Bronchial epithelial cell (primary cell): ENCODE data around the gene ADCY7. TPM values are rescaled to one million over a fixed set of nuclear protein-coding genes. Genes with fewer than 3 reads are reported as not detected.
A peak's percentile ranks its signal among the peaks of the same experiment; 100 is the strongest.

Experiments used
- DNase-seq: peaks from one replicate; pipeline ENCODE4 v3.0.0-alpha.2; 2010; ENCODE audit warnings: low read depth
- FAIRE-seq: peaks from 2 replicates; lab custom pipeline; 2011; peaks lifted over from hg19 to GRCh38; lab: Jason Lieb, UNC
- H3K27me3 ChIP-seq: 2 replicates; pipeline ENCODE4 v1.5.1; 2011; ENCODE audit warnings: low read length; ENCODE audit not compliant: control insufficient read depth, insufficient read depth
- H3K36me3 ChIP-seq: 2 replicates; pipeline ENCODE4 v1.5.1; 2011; ENCODE audit warnings: low read length; ENCODE audit not compliant: control insufficient read depth, insufficient read depth
- H3K4me3 ChIP-seq: 2 replicates; pipeline ENCODE4 v1.5.1; 2011; ENCODE audit warnings: mild to moderate bottlenecking, low read depth, low read length, control low read depth
- total RNA-seq: library from RNA; depleted of rRNA; stranded (reverse); fragments of >200 nt; gene quantifications from 2 replicates; pipeline ENCODE4 v1.2.1, GENCODE V29; 2014
- TF ChIP-seq, protein P1 (sequence below): IDR thresholded peaks from 2 replicates; pipeline ENCODE4 v1.5.1; 2011; ENCODE audit warnings: mild to moderate bottlenecking, moderate library complexity, low read length, control low read depth, inconsistent platforms; ENCODE audit not compliant: insufficient read depth, severe bottlenecking

ADCY7 gene
- total RNA-seq, 1 donor from 2014 or later: 29.2 TPM

DNA sequence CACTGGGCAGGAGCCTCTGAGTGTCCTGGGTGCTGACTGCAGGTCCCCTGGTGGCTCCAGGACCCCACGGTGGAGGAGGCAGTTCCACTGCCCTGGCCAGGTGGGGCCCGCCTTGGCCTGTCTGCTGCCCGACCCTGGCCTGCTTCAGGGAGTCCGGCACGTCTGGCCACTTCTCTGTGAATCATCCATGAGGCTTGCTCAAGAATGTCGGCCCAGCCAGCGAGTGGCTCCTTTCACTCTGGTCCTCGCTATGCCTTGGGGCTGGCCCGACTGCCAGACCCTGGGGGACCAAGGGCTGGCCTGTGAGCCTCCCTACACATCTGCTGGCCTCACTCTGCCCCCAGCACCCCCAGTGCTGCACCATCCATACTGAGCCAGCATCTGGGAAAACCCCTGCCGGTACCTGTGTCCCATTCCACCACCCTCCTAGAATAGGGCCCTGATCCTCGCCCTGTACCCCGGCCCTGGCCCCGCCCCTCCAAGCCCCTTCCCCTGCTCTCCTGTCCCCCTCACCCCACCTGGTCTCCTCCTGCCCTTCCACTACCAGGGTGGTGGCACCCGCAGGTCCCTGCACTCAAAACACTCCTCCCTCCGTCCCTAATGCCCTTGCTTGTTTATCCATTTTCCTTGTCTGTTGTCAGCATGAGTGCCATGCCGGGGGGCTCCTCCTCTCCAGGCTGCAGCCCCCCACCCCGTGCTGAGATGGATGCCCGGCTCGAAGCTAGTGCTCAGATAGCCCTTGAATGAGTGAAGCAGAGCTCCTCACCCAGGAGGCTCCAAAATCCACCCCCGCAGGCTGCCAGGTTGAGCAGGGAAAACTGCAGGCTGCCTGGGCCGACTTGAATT, 35.5 kb downstream of the ADCY7 start:
- no peaks in the 10 kb centered on the region for H3K27me3 ChIP-seq
- H3K36me3 ChIP-seq: peaks cover 3% of the 10 kb centered on the region
- TF ChIP-seq, protein P1, sequence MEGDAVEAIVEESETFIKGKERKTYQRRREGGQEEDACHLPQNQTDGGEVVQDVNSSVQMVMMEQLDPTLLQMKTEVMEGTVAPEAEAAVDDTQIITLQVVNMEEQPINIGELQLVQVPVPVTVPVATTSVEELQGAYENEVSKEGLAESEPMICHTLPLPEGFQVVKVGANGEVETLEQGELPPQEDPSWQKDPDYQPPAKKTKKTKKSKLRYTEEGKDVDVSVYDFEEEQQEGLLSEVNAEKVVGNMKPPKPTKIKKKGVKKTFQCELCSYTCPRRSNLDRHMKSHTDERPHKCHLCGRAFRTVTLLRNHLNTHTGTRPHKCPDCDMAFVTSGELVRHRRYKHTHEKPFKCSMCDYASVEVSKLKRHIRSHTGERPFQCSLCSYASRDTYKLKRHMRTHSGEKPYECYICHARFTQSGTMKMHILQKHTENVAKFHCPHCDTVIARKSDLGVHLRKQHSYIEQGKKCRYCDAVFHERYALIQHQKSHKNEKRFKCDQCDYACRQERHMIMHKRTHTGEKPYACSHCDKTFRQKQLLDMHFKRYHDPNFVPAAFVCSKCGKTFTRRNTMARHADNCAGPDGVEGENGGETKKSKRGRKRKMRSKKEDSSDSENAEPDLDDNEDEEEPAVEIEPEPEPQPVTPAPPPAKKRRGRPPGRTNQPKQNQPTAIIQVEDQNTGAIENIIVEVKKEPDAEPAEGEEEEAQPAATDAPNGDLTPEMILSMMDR: no peak
- FAIRE-seq (no peak), DNase-seq (peak; percentile 56)
- H3K4me3 ChIP-seq: no peak overlapping the region

DNA sequence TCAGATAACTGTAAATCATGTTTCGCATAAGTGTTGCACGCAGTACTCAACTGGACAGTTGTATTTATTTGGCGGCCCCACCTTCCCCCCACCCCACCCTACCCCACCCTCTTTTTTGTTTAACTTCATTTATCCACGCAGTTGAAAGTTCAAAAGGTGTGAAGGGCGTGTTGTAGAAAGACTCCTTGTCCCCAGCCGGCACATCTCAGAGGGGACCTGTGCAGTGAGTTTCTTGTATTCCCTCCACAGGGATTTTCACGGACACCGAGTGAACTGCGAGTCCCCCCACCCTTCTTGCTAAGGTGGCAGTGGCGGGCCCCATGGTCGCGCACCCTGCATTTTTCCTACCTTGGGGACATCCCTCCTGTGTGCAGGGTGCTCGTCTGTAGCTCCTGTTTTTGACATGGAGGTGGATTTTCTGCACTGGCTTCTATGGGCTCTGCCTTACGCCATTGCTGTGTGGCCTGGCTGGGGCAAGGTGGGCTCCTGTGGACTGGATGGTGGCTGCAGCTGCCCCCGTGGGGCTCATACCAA, 36.2 kb downstream of the ADCY7 start:
- FAIRE-seq: no peak
- H3K4me3 ChIP-seq: no peak overlapping the region
- peaks cover 3% of the 10 kb centered on the region for H3K36me3 ChIP-seq
- H3K27me3 ChIP-seq: no peaks in the 10 kb centered on the region
- no peak for DNase-seq
- TF ChIP-seq, protein P1: no peak

DNA sequence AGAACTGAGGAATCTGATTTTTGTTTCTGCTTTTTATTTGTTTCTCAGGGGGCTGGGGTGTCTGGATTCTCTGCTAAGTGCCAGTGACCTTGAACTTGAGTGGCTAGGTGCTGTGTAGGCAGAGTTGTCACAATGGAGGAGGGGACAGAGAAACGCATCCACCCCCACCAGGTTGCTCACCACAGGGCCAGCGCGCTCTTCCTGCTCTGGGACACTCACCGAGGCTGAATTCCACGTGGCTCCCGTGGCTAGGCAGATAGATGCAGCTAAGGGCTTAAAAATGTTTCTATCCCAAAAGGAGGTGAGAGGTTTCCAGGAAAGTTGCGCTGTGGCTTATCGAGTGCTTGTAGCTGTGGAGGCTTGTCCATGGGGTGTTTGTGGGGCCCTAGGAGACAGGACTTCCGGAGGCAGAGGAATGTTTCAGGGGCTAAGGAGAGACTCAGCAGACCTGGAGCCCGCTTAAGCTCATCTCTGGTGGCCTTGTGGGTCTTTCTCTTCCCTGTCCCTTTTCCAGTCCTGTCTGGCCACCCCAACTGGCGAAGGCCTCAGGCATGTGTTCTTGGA, 36.8 kb downstream of the ADCY7 start:
- no peak for FAIRE-seq
- Histone ChIP-seq H3K27me3 (no peaks in the 10 kb centered on the region), H3K36me3 (peaks cover 3% of the 10 kb centered on the region), H3K4me3 (no peak overlapping the region)
- no peak for DNase-seq
- TF ChIP-seq, protein P1: no peak

DNA sequence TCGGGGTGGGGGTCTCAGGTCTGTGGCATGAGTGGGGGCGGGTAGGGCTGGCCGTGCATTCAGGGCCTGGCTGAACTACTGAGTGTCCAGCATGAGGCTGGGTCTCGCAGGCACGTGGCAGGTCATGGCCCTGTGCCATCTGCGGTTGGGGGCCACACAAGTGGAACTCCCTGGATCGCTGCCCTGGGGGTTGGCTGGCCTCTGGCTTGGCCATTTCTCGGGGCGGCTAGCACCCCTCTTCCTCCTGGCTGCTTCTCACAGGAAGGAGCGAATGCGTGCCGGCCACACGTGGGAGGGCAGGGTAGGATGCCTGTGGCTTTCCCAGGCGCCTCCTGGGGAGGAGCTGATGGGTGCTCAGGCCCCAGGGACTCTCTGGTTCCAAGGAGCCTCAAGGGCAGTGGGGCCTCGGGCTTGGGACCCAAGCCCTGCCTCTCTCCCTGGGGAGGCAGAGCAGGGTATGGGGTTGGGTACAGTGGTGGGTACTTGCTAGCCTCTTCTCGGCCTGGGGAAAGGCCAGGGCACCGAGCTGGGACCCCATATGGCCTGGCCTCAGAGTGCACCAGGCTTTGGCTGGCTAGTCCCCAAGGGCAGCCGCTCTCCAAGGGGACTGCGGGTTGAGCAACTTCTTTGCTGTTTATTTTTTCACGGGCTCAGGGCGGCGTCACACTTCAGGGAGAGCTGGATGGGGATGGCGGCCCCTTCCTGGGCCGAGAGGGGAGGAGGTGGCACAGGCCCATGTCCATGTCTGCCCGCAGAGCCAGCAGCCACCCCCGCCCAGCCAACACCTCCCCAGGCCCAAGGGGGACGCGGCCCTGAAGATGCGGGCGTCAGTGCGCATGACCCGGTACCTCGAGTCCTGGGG, 37.5 kb downstream of the ADCY7 start:
- no peak for DNase-seq
- no peak for FAIRE-seq
- peaks cover 1% of the 10 kb centered on the region for H3K36me3 ChIP-seq

More for the DNA sequence above, 37.5 kb downstream of the ADCY7 start:
- TF ChIP-seq, protein P1: no peak
- Histone ChIP-seq H3K4me3 (no peak overlapping the region), H3K27me3 (no peaks in the 10 kb centered on the region)
